ENCODE results near the gene SYS1. TPM values are rescaled to one million over a fixed set of nuclear protein-coding genes. Genes with fewer than 3 reads are reported as not detected.

The SYS1 gene
- total RNA-seq, 1 experiment from 2014 or later = 20.5 TPM

DNA sequence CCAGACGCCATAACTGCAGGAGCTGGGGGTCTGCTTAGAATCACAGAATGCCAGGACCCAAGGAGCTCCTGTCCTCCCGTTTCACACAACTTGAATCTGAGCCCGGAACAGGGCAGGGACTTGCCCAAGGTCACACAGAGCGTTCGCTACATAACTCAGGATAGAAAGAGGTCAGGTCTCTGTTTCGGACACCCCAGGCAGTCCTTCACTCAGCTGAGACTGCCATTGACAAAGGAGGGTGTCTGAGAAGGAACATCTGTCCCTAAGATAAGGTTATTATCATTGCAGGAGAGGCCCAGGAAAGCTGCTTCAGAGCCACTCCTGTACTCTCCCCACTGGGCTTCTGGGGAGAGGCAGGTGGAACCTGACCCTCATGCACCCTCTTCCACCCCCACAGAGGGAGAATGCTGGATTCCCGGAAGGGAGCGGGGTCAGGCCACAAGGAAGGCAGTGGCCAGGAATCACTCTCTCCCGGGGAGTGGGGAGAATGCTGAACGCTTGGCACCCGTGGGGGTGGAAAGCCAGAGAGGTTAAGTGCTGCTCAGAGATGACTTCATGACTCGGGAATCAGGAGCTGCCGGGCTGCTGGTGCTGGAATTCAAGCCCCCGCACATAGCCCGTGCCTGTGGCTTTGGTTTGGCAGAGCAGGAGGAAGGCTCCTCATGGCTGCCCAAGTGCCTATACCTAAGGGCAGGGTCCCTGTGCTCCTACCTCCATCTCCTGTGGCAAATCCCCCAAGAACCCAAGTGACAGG lies 25.4 kb upstream of the SYS1 start:
- Histone ChIP-seq H3K79me2 (ENCODE audit: insufficient read depth, low read length) (peaks cover 81% of the 10 kb centered on the region), H3K27ac (ENCODE audit: low read depth, low read length) (peak overlapping the region; percentile 84)

DNA sequence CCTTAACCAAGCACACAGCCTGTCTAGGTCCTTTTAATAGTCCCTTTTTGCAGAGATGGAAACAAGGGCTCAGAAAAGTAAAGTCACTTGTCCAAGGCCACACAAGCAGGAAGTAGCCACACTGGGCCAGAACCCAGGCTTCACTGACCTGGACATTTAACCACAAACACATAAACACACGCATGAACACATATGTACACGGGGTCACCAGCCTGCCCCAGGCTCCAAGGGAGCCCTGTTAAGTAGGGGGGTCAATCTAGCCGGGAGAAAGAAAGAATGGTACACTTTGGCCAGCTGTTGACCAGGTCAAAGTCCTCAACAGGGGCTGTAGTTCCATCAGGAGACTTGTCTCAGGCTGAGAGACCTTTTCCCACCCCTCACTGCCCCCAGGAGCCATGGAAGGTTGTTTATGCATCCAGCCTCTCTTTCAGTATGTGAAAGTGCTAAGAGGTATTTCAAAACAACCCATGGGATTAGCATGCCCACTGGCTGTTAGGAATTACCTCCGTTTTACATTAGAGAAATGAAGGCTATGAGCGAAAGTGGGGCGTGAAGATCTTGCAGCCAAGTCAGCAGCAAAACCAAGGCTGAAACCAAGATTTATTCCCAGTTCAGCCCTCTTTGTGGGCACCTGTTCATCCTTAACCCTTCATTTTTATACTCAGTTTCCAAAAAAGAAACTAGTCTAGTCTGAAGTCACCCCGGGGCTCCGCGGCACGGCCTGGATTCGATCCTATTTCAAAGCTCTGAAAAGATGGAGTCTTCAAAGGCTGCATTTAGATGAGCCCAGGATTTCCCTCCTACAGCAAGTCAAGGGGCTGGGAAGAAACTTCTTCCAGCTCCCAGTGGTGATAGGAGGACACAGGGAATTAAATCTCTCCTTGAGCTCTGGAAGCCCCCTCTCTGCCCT lies 24.6 kb upstream of the SYS1 start:
- Histone ChIP-seq H3K4me3 (replicated peaks in 1 of 2; ENCODE audit: low read depth in 1 of 2, low read length in 2 of 2) (peak overlapping the region; percentile 2 to 45), H3K4me2 (ENCODE audit: low read length) (peak overlapping the region; percentile 91), H3K9me2 (ENCODE audit: insufficient read depth) (no peaks in the 10 kb centered on the region), H4K20me1 (ENCODE audit: insufficient read depth) (0 out of 2 replicates have a peak, but pooled peaks cover 3% of the 10 kb centered on the region), H3K27ac (ENCODE audit: low read depth, low read length) (peak overlapping the region; percentile 84), H3K9ac (ENCODE audit: low read length) (peak overlapping the region; percentile 80), H3K36me3 (ENCODE audit: control insufficient read depth in 1 of 2, insufficient read depth in 2 of 2, low read length in 2 of 2) (peaks cover 6 to 26% of the 10 kb centered on the region in 2 experiments; a peak in 2 of 4 replicates), H3K4me1 (ENCODE audit: control insufficient read depth in 1 of 2, insufficient read depth in 2 of 2, low read length in 2 of 2) (peaks cover 70 to 81% of the 10 kb centered on the region in 2 experiments), H3K27me3 (ENCODE audit: insufficient read depth, low read length) (no peaks in the 10 kb centered on the region), H3K79me2 (ENCODE audit: insufficient read depth, low read length) (peaks cover 89% of the 10 kb centered on the region), H2AFZ (ENCODE audit: low read depth, low read length, poor library complexity, severe bottlenecking) (no peak overlapping the region), H3K9me3 (ENCODE audit: control insufficient read depth in 1 of 2, insufficient read depth in 1 of 2, low read depth in 1 of 2, low read length in 2 of 2) (no peaks in the 10 kb centered on the region)
- ChIA-PET POLR2A (interaction anchor here (0.6 to 3.8 kb wide), 3 partner anchors 8 to 85 kb away, joined by 3 to 24 read pairs (median 8); no protein-coding TSS in a partner anchor), RAD21 (ENCODE audit: low non-redundant PET in 1 of 2, low total read pairs in 2 of 2, uncharacterized antibody in 2 of 2, unreplicated experiment in 2 of 2) (interaction anchor here in 1 of 2 experiments (1.5 kb wide), 1 partner anchor 12 kb away, joined by 3 read pairs; no protein-coding TSS in a partner anchor), CTCF (interaction anchor here (1.2 to 1.5 kb wide), 3 partner anchors 27 to 98 kb away, joined by 3 to 4 read pairs (median 3); no protein-coding TSS in a partner anchor)
- ATAC-seq = peak; percentile 0; the same call in 1 of the 2 replicates
- TF ChIP-seq CBX3 (IDR thresholded peaks at IDR 0.05; ENCODE audit: low read depth) (no peak), SIN3A (IDR thresholded peaks at IDR 0.05; ENCODE audit: low read depth) (no peak), POLR2AphosphoS5 (IDR thresholded peaks at IDR 0.05; ENCODE audit: low read depth, low read length) (0 out of 2 replicates have a peak, but pooled peaks have one; percentile 8), CEBPB (IDR thresholded peaks at IDR 0.05; ENCODE audit: low read depth) (no peak), ELF1 (IDR thresholded peaks at IDR 0.05; ENCODE audit: borderline replicate concordance, low read depth) (no peak)
- no TSS peak for BruUV-seq (replicated peaks)
- intact Hi-C loops (cut with micrococcal nuclease) = no loop called here
- DNase-seq (ENCODE audit: low read depth, low spot score) = no peak

More for the DNA sequence above, 25.4 kb upstream of the SYS1 start:
- intact Hi-C loops (cut with micrococcal nuclease) = no loop called here
- peak overlapping the region; percentile 80 for H3K9ac ChIP-seq (ENCODE audit: low read length)
- peaks cover 62 to 73% of the 10 kb centered on the region in 2 experiments for H3K4me1 ChIP-seq (ENCODE audit: control insufficient read depth in 1 of 2, insufficient read depth in 2 of 2, low read length in 2 of 2)
- DNase-seq (ENCODE audit: low read depth, low spot score) (no peak), ATAC-seq (peak; percentile 60)
- POLR2A ChIA-PET = interaction anchor here (0.6 to 3.8 kb wide), 5 partner anchors 9 to 84 kb away, joined by 3 to 24 read pairs (median 8); partner anchors contain the start of gene SYS1
- H4K20me1 ChIP-seq (ENCODE audit: insufficient read depth) = 0 out of 2 replicates have a peak, but pooled peaks cover 3% of the 10 kb centered on the region
- H2AFZ ChIP-seq (ENCODE audit: low read depth, low read length, poor library complexity, severe bottlenecking) = no peak overlapping the region
- H3K4me3 ChIP-seq (replicated peaks in 1 of 2; ENCODE audit: low read depth in 1 of 2, low read length in 2 of 2) = peak overlapping the region; percentile 2 to 45
- CTCF ChIA-PET = interaction anchor here (1.1 to 1.8 kb wide), 3 partner anchors 15 to 108 kb away, joined by 3 to 4 read pairs (median 3); no protein-coding TSS in a partner anchor
- H3K9me3 ChIP-seq (ENCODE audit: control insufficient read depth in 1 of 2, insufficient read depth in 1 of 2, low read depth in 1 of 2, low read length in 2 of 2) = no peaks in the 10 kb centered on the region
- H3K4me2 ChIP-seq (ENCODE audit: low read length) = peak overlapping the region; percentile 91
- BruUV-seq (replicated peaks) = no TSS peak
- TF ChIP-seq RAD21 (IDR thresholded peaks at IDR 0.05; ENCODE audit: low read depth) (no peak), POLR2AphosphoS5 (IDR thresholded peaks at IDR 0.05; ENCODE audit: low read depth, low read length) (peak; percentile 39; the same call in 1 of the 2 replicates)
- H3K36me3 ChIP-seq (ENCODE audit: control insufficient read depth in 1 of 2, insufficient read depth in 2 of 2, low read length in 2 of 2) = peaks cover 8 to 31% of the 10 kb centered on the region in 2 experiments; a peak in 3 of 4 replicates
- RAD21 ChIA-PET (ENCODE audit: low non-redundant PET in 1 of 2, low total read pairs in 2 of 2, uncharacterized antibody in 2 of 2, unreplicated experiment in 2 of 2) = interaction anchor here (1.0 to 1.5 kb wide), 2 partner anchors 9 to 11 kb away, joined by 3 read pairs; no protein-coding TSS in a partner anchor
- H3K27me3 ChIP-seq (ENCODE audit: insufficient read depth, low read length) = no peaks in the 10 kb centered on the region
- no peaks in the 10 kb centered on the region for H3K9me2 ChIP-seq (ENCODE audit: insufficient read depth)
